Measurements from ENCODE around the gene SDHAF3.

DNA sequence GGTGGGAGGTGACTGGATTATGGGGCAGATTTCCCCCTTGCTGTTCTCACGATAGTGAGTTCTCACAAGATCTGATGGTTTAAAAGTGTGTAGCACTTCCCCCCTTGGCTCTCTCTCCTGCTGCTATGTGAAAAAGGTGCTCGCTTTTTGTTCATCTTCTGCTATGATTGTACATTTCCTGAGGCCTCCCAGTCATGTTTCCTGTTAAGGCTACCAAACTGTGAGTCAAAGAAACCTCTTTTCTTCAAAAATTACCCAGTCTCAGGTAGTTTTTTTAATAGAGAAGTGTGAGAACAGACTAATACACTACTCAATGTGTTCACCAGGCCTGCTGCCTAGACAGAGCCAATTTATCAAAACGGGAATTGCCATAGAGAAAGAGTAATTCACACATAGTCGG is 49.7 kb downstream of the SDHAF3 start:
- TF ChIP-seq POLR2A (IDR thresholded peaks at IDR 0.05; ENCODE audit: low read length) (no peak), GATA1 (IDR thresholded peaks at IDR 0.05; ENCODE audit: low read depth, low read length) (no peak)
